GM21447 (cell line): ENCODE results near the gene ADAMTS20.

Experiments
- ATAC-seq: cut with Tn5 transposase; IDR thresholded peaks from one replicate; pipeline ENCODE4 v1.9.1; 2021; ENCODE audit not compliant: unreplicated experiment

ADAMTS20 gene

GRCh38 chr12:43318021-43318420, 234.0 kb downstream of the ADAMTS20 start:
- no peak for ATAC-seq

- no peak for ATAC-seq
Observed at GRCh38 chr12:43317156-43317555, 234.8 kb downstream of the ADAMTS20 start.

DNA sequence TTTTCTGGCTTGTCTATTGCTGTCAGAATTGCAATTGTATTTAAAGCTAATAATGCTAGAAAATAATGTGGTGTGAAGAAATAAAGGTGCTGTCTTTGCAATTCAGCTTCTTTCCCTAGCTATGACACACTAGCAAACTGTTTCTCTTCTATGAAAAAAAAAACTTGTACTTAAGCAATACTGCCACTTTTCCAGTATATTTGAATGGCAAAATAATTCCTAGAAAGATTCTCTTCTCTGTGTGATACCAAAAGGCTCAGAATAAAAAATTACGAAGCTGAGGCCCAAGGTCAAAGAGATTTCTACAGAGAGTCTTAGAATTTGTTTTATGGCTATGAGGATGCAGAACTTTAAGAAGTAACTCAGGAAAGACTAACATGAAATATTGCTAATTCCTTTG, 235.5 kb downstream of the ADAMTS20 start:
- ATAC-seq, result no peak

DNA sequence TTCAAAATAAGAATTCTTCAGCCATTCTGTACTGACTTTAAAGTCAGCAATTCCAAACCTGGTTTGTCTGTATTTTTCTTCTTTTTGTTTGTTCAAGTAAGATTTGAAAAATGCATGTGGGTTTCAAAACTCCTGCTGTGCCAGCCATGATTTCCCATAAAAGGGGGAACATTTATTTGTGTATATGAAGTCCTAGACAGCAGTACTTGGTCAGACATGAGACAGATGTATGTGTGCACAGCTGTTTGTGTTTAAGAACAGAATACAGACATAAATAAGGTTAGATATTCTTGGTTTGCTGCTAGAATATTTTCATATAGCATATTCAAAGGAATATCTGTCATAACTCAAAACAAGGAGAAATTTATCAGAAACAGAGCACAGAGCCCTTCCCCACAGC, 236.0 kb downstream of the ADAMTS20 start:
- no peak for ATAC-seq

GRCh38 chr12:43312991-43313505, 239.0 kb downstream of the ADAMTS20 start:
- no peak for ATAC-seq

DNA sequence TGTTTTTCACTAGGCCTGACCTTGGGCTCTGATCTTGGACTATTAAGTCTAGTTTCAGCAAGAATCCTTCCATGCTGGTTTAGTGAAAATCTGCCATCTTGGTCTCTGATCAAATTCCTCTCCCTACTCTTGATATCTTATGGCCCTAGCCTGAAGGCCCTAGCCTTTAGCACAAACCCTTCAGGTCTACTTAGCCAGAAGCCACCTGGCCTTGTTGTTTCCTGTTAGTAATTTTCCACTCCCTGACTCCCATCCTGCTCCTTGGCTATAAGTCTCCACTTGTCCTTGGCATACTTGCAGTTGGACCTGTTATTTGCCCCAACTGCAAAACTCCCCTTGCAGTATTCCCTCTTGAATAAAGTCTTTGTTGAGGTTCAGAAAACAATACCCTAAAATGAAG, 241.4 kb downstream of the ADAMTS20 start:
- no peak for ATAC-seq

GRCh38 chr12:43309959-43310358, 242.0 kb downstream of the ADAMTS20 start:
- no peak for ATAC-seq

GRCh38 chr12:43308776-43309175, 243.2 kb downstream of the ADAMTS20 start:
- no peak for ATAC-seq

GRCh38 chr12:43307126-43307525, 244.9 kb downstream of the ADAMTS20 start:
- ATAC-seq, result no peak

DNA sequence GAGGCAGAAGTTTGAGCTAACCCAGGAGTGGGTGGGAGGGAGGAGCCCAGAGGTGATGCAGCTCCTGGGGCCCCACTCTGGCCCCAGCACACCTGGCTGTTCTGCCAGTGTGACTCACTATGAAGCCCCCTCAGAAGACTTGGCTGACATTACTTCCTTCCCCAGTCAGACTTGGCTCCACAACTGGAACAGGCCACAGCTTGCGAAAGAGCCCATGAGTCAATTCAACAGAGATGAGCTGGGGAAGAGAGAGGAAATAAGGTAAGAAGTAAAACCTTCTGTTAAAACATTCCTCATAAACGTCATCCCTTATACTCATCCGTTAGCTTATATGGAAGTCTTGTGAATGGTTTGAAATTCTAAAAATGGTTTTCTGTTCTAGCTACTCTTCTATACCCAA, 245.9 kb downstream of the ADAMTS20 start:
- ATAC-seq, result no peak

- no peak for ATAC-seq
Observed at GRCh38 chr12:43305065-43305464, 246.9 kb downstream of the ADAMTS20 start.
